ENCODE data around the gene RTL5. TPM values are rescaled to one million over a fixed set of nuclear protein-coding genes. Genes with fewer than 3 reads are reported as not detected.
A peak's percentile ranks its signal among the peaks of the same experiment; 100 is the strongest.

The RTL5 gene
- polyA plus RNA-seq, 1 donor (not counting 4 experiments of a cell fraction or from before 2014, with no cell fraction given), result 0.09 TPM

DNA sequence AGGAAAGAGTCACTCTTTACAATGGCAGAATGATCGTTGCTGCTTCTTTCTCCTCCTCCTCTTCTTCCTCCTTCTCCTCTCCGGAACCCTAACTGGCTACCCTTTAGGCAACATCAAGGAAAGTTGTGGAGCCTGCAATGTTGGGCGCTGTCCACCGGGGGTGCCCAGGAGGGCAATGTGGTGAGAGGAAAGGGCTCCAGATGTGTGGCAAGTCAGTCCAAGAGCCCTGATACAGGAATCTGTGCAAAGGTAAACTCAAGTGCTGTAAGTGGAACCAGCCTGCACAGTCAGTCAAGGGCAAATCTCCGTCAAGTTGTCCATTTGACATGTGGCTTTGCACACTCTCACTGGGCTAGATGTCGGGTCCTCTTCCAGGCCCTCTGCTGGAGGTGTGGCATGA, 2.8 kb downstream of the RTL5 start:
- DNase-seq (ENCODE audit: low read depth, low spot score) (no peak), FAIRE-seq (no peak)
- Histone ChIP-seq H3K4me1 (ENCODE audit: control insufficient read depth, extremely low read depth, insufficient read depth, low read length) (peaks cover 9% of the 10 kb centered on the region), H4K20me1 (ENCODE audit: control insufficient read depth, extremely low read depth, insufficient read depth, low read length) (no peaks in the 10 kb centered on the region), H3K9ac (ENCODE audit: control insufficient read depth, extremely low read depth, insufficient read depth, low read length) (no peak overlapping the region), H3K36me3 (ENCODE audit: control insufficient read depth in 2 of 2, extremely low read depth in 1 of 2, insufficient read depth in 2 of 2, low read length in 2 of 2) (no peaks in the 10 kb centered on the region), H3K9me3 (ENCODE audit: control insufficient read depth, low read depth, low read length) (no peaks in the 10 kb centered on the region), H3K4me3 (ENCODE audit: control insufficient read depth in 2 of 3, extremely low read depth in 1 of 3, insufficient read depth in 2 of 3, low read depth in 1 of 3, low read length in 3 of 3) (no peak overlapping the region), H3K27me3 (ENCODE audit: control insufficient read depth, extremely low read depth, insufficient read depth, low read length) (peaks cover 63% of the 10 kb centered on the region), H3K79me2 (ENCODE audit: control insufficient read depth, insufficient read depth, low read length) (no peaks in the 10 kb centered on the region), H3K27ac (ENCODE audit: control insufficient read depth, insufficient read depth, low read length) (no peak overlapping the region), H2AFZ (ENCODE audit: control insufficient read depth, low read length) (no peak overlapping the region), H3K4me2 (ENCODE audit: control insufficient read depth, extremely low read depth, insufficient read depth, low read depth, low read length) (no peak overlapping the region), H3K9me1 (ENCODE audit: control insufficient read depth, extremely low read depth, insufficient read depth, low read length) (no peaks in the 10 kb centered on the region)
- TF ChIP-seq EZH2 (IDR thresholded peaks at IDR 0.05; ENCODE audit: low read length) (no peak), CTCF (optimal IDR thresholded peaks at IDR 0.05 in 1 of 3, IDR thresholded peaks at IDR 0.05 in 1 of 3, conservative IDR thresholded peaks at IDR 0.05 in 1 of 3; ENCODE audit: extremely low read depth in 1 of 3, insufficient read depth in 2 of 3, low read length in 3 of 3) (peak in 2 of 3 experiments; percentile 37 to 52)
- dilution Hi-C loops (cut with MboI; ENCODE audit: extremely low pct_ligation_motif_present, low sequenced_read_pairs), result no loop called here

- H3K4me2 ChIP-seq (ENCODE audit: control insufficient read depth, extremely low read depth, insufficient read depth, low read depth, low read length), result no peak overlapping the region
- no peak overlapping the region for H3K27ac ChIP-seq (ENCODE audit: control insufficient read depth, insufficient read depth, low read length)
- H4K20me1 ChIP-seq (ENCODE audit: control insufficient read depth, extremely low read depth, insufficient read depth, low read length), result no peaks in the 10 kb centered on the region
- H3K79me2 ChIP-seq (ENCODE audit: control insufficient read depth, insufficient read depth, low read length), result no peaks in the 10 kb centered on the region
- dilution Hi-C loops (cut with MboI; ENCODE audit: extremely low pct_ligation_motif_present, low sequenced_read_pairs), result no loop called here
- H3K9me3 ChIP-seq (ENCODE audit: control insufficient read depth, low read depth, low read length), result no peaks in the 10 kb centered on the region
- FAIRE-seq, result no peak
- TF ChIP-seq EZH2 (IDR thresholded peaks at IDR 0.05; ENCODE audit: low read length), result no peak
- TF ChIP-seq CTCF (optimal IDR thresholded peaks at IDR 0.05 in 1 of 3, IDR thresholded peaks at IDR 0.05 in 1 of 3, conservative IDR thresholded peaks at IDR 0.05 in 1 of 3; ENCODE audit: extremely low read depth in 1 of 3, insufficient read depth in 2 of 3, low read length in 3 of 3), result no peak
- H3K9ac ChIP-seq (ENCODE audit: control insufficient read depth, extremely low read depth, insufficient read depth, low read length), result no peak overlapping the region
- no peak for DNase-seq (ENCODE audit: low read depth, low spot score)
- H3K9me1 ChIP-seq (ENCODE audit: control insufficient read depth, extremely low read depth, insufficient read depth, low read length), result no peaks in the 10 kb centered on the region
- no peak overlapping the region for H3K4me3 ChIP-seq (ENCODE audit: control insufficient read depth in 2 of 3, extremely low read depth in 1 of 3, insufficient read depth in 2 of 3, low read depth in 1 of 3, low read length in 3 of 3)
- peaks cover 9% of the 10 kb centered on the region for H3K4me1 ChIP-seq (ENCODE audit: control insufficient read depth, extremely low read depth, insufficient read depth, low read length)
- peaks cover 62% of the 10 kb centered on the region for H3K27me3 ChIP-seq (ENCODE audit: control insufficient read depth, extremely low read depth, insufficient read depth, low read length)
- no peaks in the 10 kb centered on the region for H3K36me3 ChIP-seq (ENCODE audit: control insufficient read depth in 2 of 2, extremely low read depth in 1 of 2, insufficient read depth in 2 of 2, low read length in 2 of 2)
- no peak overlapping the region for H2AFZ ChIP-seq (ENCODE audit: control insufficient read depth, low read length)
Measured at GRCh38 chrX:72128183-72128834, 3.4 kb downstream of the RTL5 start.
